K562 (cell line): ENCODE results near the gene CSF1R.

Experiments used
- EGR1 ChIP-seq: fragments of 450-650 bp; conservative IDR thresholded peaks from 2 replicates; pipeline ENCODE4 v1.6.1; 2017; ENCODE audit warnings: mild to moderate bottlenecking
- ERF ChIP-seq: fragments of 450-650 bp; formaldehyde crosslinking; IDR thresholded peaks from 2 replicates; pipeline ENCODE4 v1.4.0; 2020; ENCODE audit warnings: mild to moderate bottlenecking, mixed read lengths
- EZH2 ChIP-seq: IDR thresholded peaks from 2 replicates; pipeline ENCODE4 v1.6.1; 2012; ENCODE audit warnings: low read depth, mild to moderate bottlenecking, inconsistent platforms, low read length, borderline replicate concordance
- FOXA1 ChIP-seq: fragments of 450-650 bp; IDR thresholded peaks from 2 replicates; pipeline ENCODE4 v1.6.1; 2016; ENCODE audit warnings: mild to moderate bottlenecking, borderline replicate concordance
- GTF2E2 ChIP-seq: fragments of 200-800 bp; sonication (Bioruptor generic); IDR thresholded peaks from 2 replicates; pipeline ENCODE4 v1.6.1; 2016; ENCODE audit warnings: missing genetic modification characterization, missing compliant biosample characterization
- MBD2 ChIP-seq: sonication (generic); IDR thresholded peaks from 2 replicates; pipeline ENCODE4 v1.6.1; 2016; ENCODE audit warnings: low read depth, borderline replicate concordance
- POLR2A ChIP-seq: fragments of 450-650 bp; conservative IDR thresholded peaks from 2 replicates; pipeline ENCODE4 v1.6.1; 2016
- PRPF4 ChIP-seq: fragments of 200-400 bp; formaldehyde crosslinking; IDR thresholded peaks from one replicate; pipeline ENCODE4 v1.6.1; 2017; ENCODE audit warnings: low read length, low read depth, mild to moderate bottlenecking; ENCODE audit not compliant: insufficient read depth, poor library complexity, severe bottlenecking
- SMARCB1 ChIP-seq: IDR thresholded peaks from 2 replicates; pipeline ENCODE4 v1.6.1; 2011; ENCODE audit warnings: improper control_type of control experiment, low read depth; ENCODE audit not compliant: insufficient read length
- SMARCE1 ChIP-seq: fragments of 450-650 bp; IDR thresholded peaks from 2 replicates; pipeline ENCODE4 v1.7.1; 2016; ENCODE audit warnings: mild to moderate bottlenecking
- TRIM24 ChIP-seq, 2 experiments: fragments of 450-650 bp; IDR thresholded peaks; 2 replicates each; pipeline ENCODE4 v1.6.1; 2016
- ZBTB7A ChIP-seq: IDR thresholded peaks from 2 replicates; pipeline ENCODE4 v1.6.1; 2011; ENCODE audit warnings: low read depth, mild to moderate bottlenecking, low read length, moderate library complexity, borderline replicate concordance; ENCODE audit not compliant: control insufficient read depth
- ZNF121 ChIP-seq: sonication (generic); formaldehyde crosslinking; conservative IDR thresholded peaks from 2 replicates; pipeline ENCODE4 v1.8.0; 2022; ENCODE audit warnings: missing genetic modification reagents
- TF ChIP-seq, protein P1 (sequence below): sonication (generic); formaldehyde crosslinking; IDR thresholded peaks from 2 replicates; pipeline ENCODE4 v1.8.1; 2022; ENCODE audit warnings: missing genetic modification reagents

DNA sequence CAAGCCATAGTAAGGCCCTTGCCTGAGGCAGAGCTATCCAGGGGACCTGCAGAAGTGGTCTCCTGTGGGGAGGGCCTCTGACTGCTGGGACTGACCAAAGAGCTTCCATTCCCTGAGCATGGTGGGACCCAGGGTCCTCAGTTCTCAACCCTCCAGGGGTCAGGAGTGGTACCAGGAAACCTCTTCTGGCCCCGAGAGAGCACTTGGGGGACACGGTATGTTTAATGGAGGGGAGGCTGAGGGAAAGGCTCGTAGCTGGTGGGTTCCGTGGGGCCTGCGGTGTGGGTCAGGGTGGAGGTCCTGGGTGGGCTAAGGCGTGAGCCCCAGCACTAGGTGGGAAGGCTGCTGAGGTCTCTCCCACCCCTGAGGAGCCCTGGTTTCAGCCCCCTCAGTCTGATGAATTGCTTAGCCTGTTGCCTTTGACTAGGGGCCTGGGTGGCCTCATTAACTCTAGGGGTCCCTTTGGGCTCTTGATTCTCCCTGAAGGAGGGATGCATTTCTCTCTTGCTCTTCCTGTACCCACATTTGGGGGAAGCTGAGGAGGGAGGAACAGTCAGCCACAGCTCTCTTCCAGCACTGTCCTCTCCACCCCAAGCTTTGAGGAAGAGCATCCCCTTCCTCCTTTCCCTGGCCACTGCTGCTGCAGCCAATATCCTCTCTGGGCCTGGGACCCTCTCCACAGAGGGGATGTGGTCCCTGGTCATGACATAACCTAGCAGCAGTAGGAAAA, 34.0 kb downstream of the CSF1R start:
- no peak for TF ChIP-seq ZNF121
- no peak for TF ChIP-seq FOXA1
- no peak for TF ChIP-seq TRIM24 (IDR thresholded peaks at IDR 0.05)
- TF ChIP-seq POLR2A, result no peak
- TF ChIP-seq MBD2, result no peak
- no peak for TF ChIP-seq EZH2
- no peak for TF ChIP-seq ZBTB7A
- no peak for TF ChIP-seq GTF2E2 (tag)
- no peak for TF ChIP-seq ERF
- TF ChIP-seq EGR1, result no peak
- TF ChIP-seq, protein P1, sequence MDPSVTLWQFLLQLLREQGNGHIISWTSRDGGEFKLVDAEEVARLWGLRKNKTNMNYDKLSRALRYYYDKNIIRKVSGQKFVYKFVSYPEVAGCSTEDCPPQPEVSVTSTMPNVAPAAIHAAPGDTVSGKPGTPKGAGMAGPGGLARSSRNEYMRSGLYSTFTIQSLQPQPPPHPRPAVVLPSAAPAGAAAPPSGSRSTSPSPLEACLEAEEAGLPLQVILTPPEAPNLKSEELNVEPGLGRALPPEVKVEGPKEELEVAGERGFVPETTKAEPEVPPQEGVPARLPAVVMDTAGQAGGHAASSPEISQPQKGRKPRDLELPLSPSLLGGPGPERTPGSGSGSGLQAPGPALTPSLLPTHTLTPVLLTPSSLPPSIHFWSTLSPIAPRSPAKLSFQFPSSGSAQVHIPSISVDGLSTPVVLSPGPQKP (CRISPR knock-in tag), result no peak
- TF ChIP-seq SMARCB1, result no peak
- no peak for TF ChIP-seq SMARCE1
- no peak for TF ChIP-seq PRPF4
